Astrocyte of the spinal cord (primary cell): ENCODE results near the gene E2F1.

Experiments used
- DNase-seq: peaks from one replicate; pipeline ENCODE4 v3.0.0; 2011; ENCODE audit warnings: low read depth, low spot score
- H3K4me3 ChIP-seq: 2 replicates; pipeline ENCODE4 v1.5.1; 2011; ENCODE audit warnings: low read depth, mild to moderate bottlenecking, low read length, moderate library complexity
- in situ Hi-C: cut with HindIII; loops from 2 replicates; pipeline ENCODE4 v1.10.0; 2017; ENCODE audit warnings: low sequenced_read_pairs
- TF ChIP-seq, protein P1 (sequence below): IDR thresholded peaks from 2 replicates; pipeline ENCODE4 v1.5.1; 2012; ENCODE audit warnings: low read depth, mild to moderate bottlenecking, low read length, inconsistent platforms

Gene E2F1

GRCh38 chr20:33680686-33681085 is 5.5 kb downstream of the E2F1 start:
- in situ Hi-C loops = no loop called here
- TF ChIP-seq, protein P1, sequence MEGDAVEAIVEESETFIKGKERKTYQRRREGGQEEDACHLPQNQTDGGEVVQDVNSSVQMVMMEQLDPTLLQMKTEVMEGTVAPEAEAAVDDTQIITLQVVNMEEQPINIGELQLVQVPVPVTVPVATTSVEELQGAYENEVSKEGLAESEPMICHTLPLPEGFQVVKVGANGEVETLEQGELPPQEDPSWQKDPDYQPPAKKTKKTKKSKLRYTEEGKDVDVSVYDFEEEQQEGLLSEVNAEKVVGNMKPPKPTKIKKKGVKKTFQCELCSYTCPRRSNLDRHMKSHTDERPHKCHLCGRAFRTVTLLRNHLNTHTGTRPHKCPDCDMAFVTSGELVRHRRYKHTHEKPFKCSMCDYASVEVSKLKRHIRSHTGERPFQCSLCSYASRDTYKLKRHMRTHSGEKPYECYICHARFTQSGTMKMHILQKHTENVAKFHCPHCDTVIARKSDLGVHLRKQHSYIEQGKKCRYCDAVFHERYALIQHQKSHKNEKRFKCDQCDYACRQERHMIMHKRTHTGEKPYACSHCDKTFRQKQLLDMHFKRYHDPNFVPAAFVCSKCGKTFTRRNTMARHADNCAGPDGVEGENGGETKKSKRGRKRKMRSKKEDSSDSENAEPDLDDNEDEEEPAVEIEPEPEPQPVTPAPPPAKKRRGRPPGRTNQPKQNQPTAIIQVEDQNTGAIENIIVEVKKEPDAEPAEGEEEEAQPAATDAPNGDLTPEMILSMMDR = no peak
- DNase-seq = no peak
- H3K4me3 ChIP-seq = no peak overlapping the region

GRCh38 chr20:33679758-33680485 is 6.3 kb downstream of the E2F1 start:
- in situ Hi-C loops = no loop called here
- no peak for DNase-seq
- TF ChIP-seq, protein P1 = no peak

GRCh38 chr20:33677991-33678702 is 8.0 kb downstream of the E2F1 start:
- TF ChIP-seq, protein P1 = no peak
- in situ Hi-C loops = no loop called here

More at GRCh38 chr20:33679758-33680485, 6.3 kb downstream of the E2F1 start:
- H3K4me3 ChIP-seq = no peak overlapping the region

DNA sequence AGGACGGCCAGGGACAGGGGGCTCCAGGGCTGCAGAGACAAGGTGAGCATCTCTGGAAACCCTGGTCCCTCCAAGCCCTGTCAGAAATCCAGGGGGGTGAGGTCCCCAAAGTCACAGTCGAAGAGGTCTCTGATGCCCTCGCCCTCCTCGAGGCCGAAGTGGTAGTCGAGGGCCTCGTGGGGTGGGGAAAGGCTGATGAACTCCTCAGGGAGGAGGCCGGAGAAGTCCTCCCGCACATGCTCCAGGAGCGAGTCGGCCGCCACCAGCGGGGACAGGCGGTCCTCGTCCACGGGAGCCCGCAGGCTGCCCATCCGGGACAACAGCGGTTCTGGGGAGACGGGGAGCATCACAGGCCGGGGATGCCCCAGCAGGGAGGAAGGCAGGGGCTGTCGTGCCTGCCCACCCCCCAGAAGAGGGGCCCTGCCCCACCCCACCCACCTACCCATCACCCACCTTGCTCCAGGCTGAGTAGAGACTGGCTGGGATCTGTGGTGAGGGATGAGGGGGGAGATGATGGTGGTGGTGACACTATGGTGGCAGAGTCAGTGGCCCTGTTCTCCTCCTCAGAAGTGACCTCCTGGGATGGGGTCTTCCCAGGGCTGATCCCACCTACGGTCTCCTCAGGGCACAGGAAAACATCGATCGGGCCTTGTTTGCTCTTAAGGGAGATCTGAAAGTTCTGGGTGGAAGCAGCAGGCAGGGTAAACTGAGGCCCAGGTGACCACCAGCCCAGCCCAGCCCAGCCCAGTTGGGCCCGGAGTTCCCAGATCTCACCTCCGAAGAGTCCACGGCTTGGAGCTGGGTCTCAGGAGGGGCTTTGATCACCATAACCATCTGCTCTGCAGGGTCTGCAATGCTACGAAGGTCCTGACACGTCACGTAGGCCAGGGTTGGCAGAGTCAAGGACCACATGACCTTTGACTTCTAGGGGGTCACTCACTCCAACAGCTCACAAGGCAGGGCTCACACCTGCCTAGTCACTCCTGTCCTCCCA is 9.2 kb downstream of the E2F1 start:
- in situ Hi-C loops = no loop called here
- DNase-seq = no peak
- no peak overlapping the region for H3K4me3 ChIP-seq
- TF ChIP-seq, protein P1 = no peak

More at GRCh38 chr20:33677991-33678702, 8.0 kb downstream of the E2F1 start:
- H3K4me3 ChIP-seq = no peak overlapping the region
- DNase-seq = no peak

GRCh38 chr20:33676121-33676520 is 10.1 kb downstream of the E2F1 start:
- in situ Hi-C loops = no loop called here
- TF ChIP-seq, protein P1 = no peak
- no peak for DNase-seq
- H3K4me3 ChIP-seq = no peak overlapping the region
